Measurements from ENCODE around the gene SNTG2.

GRCh38 chr2:1193801-1194200, 243.2 kb downstream of the SNTG2 start:
- TF ChIP-seq POLR2AphosphoS5 (IDR thresholded peaks at IDR 0.05; ENCODE audit: borderline replicate concordance, low read depth, low read length), result no peak
- no peak for TF ChIP-seq EZH2 (IDR thresholded peaks at IDR 0.05)
- TF ChIP-seq FOXP2 (optimal IDR thresholded peaks at IDR 0.05; ENCODE audit: control extremely low read depth, extremely low read length, insufficient read depth), result no peak
